HEK293 (cell line): Measurements from ENCODE around the gene DMWD.

Source experiments
- CTCF ChIA-PET: fragments of 350-600 bp; formaldehyde crosslinking; extraction: SDS; loops from one replicate; lab custom pipeline; 2021; ENCODE audit warnings: antibody characterized with exemption; lab: Yijun Ruan, JAX
- POLR2A ChIA-PET: fragments of 300-600 bp; formaldehyde crosslinking; extraction: SDS; loops from one replicate; lab custom pipeline; 2020; ENCODE audit warnings: antibody characterized with exemption, inconsistent platforms; lab: Yijun Ruan, JAX
- H3K27ac ChIP-seq: fragments of 200-500 bp; sonication (Bioruptor generic); 2 replicates; pipeline ENCODE4 v1.5.1; 2014; ENCODE audit warnings: low read depth, low read length, control low read depth, inconsistent platforms; ENCODE audit errors: extremely low read depth
- H3K36me3 ChIP-seq, 2 experiments: fragments of 200-500 bp in 1 of 2; sonication (Bioruptor generic) in 1 of 2; 1 replicate in 1 of 2; 2 replicates in 1 of 2; pipeline ENCODE4 v1.5.1; 2014 to 2017; ENCODE audit warnings: inconsistent platforms in 2 of 2, low read length in 2 of 2; ENCODE audit not compliant: control insufficient read depth in 2 of 2, insufficient read depth in 1 of 2
- H3K4me1 ChIP-seq: fragments of 200-500 bp; sonication (Bioruptor generic); 2 replicates; pipeline ENCODE4 v1.5.1; 2014; ENCODE audit warnings: mild to moderate bottlenecking, low read length, inconsistent platforms; ENCODE audit not compliant: control insufficient read depth, insufficient read depth
- H3K4me3 ChIP-seq: 2 replicates; pipeline ENCODE4 v1.5.1; 2011; ENCODE audit warnings: low read depth, mild to moderate bottlenecking, control low read depth, low read length, moderate library complexity
- H3K9me3 ChIP-seq: fragments of 200-500 bp; sonication (Bioruptor generic); 2 replicates; pipeline ENCODE4 v1.5.1; 2014; ENCODE audit warnings: low read depth, low read length, inconsistent platforms; ENCODE audit not compliant: control insufficient read depth, insufficient read depth
- CTCF ChIP-seq: fragments of 450-650 bp; formaldehyde crosslinking; IDR thresholded peaks from 2 replicates; pipeline ENCODE4 v1.5.1; 2016; ENCODE audit warnings: missing biosample characterization, missing genetic modification characterization
- HOXC10 ChIP-seq: sonication (generic); formaldehyde crosslinking; IDR thresholded peaks from 2 replicates; pipeline ENCODE4 v1.8.1; 2023; ENCODE audit warnings: mild to moderate bottlenecking, missing genetic modification reagents
- OSR2 ChIP-seq: fragments of 450-650 bp; formaldehyde crosslinking; IDR thresholded peaks from 2 replicates; pipeline ENCODE4 v1.5.1; 2016; ENCODE audit warnings: missing biosample characterization, missing genetic modification characterization
- SCRT2 ChIP-seq: fragments of 450-650 bp; formaldehyde crosslinking; IDR thresholded peaks from 2 replicates; pipeline ENCODE4 v1.5.1; 2016; ENCODE audit warnings: missing biosample characterization, missing genetic modification characterization
- TSHZ1 ChIP-seq: fragments of 450-650 bp; formaldehyde crosslinking; IDR thresholded peaks from 2 replicates; pipeline ENCODE4 v1.5.1; 2016; ENCODE audit warnings: missing biosample characterization, missing genetic modification characterization, borderline replicate concordance
- ZBTB20 ChIP-seq: fragments of 450-650 bp; formaldehyde crosslinking; IDR thresholded peaks from 2 replicates; pipeline ENCODE4 v1.5.1; 2016; ENCODE audit warnings: missing biosample characterization, missing genetic modification characterization
- ZNF10 ChIP-seq: fragments of 450-650 bp; formaldehyde crosslinking; IDR thresholded peaks from 2 replicates; pipeline ENCODE4 v1.5.1; 2017; ENCODE audit warnings: missing biosample characterization, missing genetic modification characterization
- ZNF114 ChIP-seq: fragments of 450-650 bp; formaldehyde crosslinking; IDR thresholded peaks from 2 replicates; pipeline ENCODE4 v1.5.0; 2017; ENCODE audit warnings: missing biosample characterization, missing genetic modification characterization
- ZNF18 ChIP-seq: fragments of 450-650 bp; formaldehyde crosslinking; IDR thresholded peaks from 2 replicates; pipeline ENCODE4 v1.5.1; 2016; ENCODE audit warnings: missing biosample characterization, missing genetic modification characterization
- ZNF248 ChIP-seq: fragments of 450-650 bp; formaldehyde crosslinking; IDR thresholded peaks from 2 replicates; pipeline ENCODE4 v1.5.1; 2017; ENCODE audit warnings: missing biosample characterization, missing genetic modification characterization
- ZNF280C ChIP-seq: fragments of 450-650 bp; formaldehyde crosslinking; IDR thresholded peaks from 2 replicates; pipeline ENCODE4 v1.5.1; 2016; ENCODE audit warnings: missing biosample characterization, missing genetic modification characterization
- ZNF335 ChIP-seq: fragments of 450-650 bp; formaldehyde crosslinking; conservative IDR thresholded peaks from 2 replicates; pipeline ENCODE4 v1.5.1; 2016; ENCODE audit warnings: missing biosample characterization, missing genetic modification characterization
- ZNF362 ChIP-seq: fragments of 450-650 bp; formaldehyde crosslinking; IDR thresholded peaks from 2 replicates; pipeline ENCODE4 v1.5.1; 2016; ENCODE audit warnings: missing biosample characterization, missing genetic modification characterization
- ZNF391 ChIP-seq: fragments of 450-650 bp; formaldehyde crosslinking; IDR thresholded peaks from 2 replicates; pipeline ENCODE4 v1.5.1; 2016; ENCODE audit warnings: low read depth, missing biosample characterization, missing genetic modification characterization, borderline replicate concordance
- ZNF426 ChIP-seq: fragments of 450-650 bp; formaldehyde crosslinking; IDR thresholded peaks from 2 replicates; pipeline ENCODE4 v1.5.1; 2017; ENCODE audit warnings: missing biosample characterization, missing genetic modification characterization, mild to moderate bottlenecking, inconsistent platforms, moderate library complexity
- ZNF529 ChIP-seq: fragments of 450-650 bp; formaldehyde crosslinking; IDR thresholded peaks from 2 replicates; pipeline ENCODE4 v1.5.1; 2017; ENCODE audit warnings: missing genetic modification characterization, missing biosample characterization; ENCODE audit not compliant: insufficient replicate concordance
- ZNF571 ChIP-seq: fragments of 450-650 bp; formaldehyde crosslinking; IDR thresholded peaks from 2 replicates; pipeline ENCODE4 v1.5.0; 2017; ENCODE audit warnings: missing biosample characterization, missing genetic modification characterization
- ZNF600 ChIP-seq: fragments of 450-650 bp; formaldehyde crosslinking; IDR thresholded peaks from 2 replicates; pipeline ENCODE4 v1.5.1; 2016; ENCODE audit warnings: missing biosample characterization, missing genetic modification characterization
- ZNF623 ChIP-seq: fragments of 450-650 bp; formaldehyde crosslinking; IDR thresholded peaks from 2 replicates; pipeline ENCODE4 v1.5.1; 2016; ENCODE audit warnings: missing biosample characterization, missing genetic modification characterization
- ZNF629 ChIP-seq: fragments of 450-650 bp; formaldehyde crosslinking; IDR thresholded peaks from 2 replicates; pipeline ENCODE4 v1.5.1; 2017; ENCODE audit warnings: missing biosample characterization, missing genetic modification characterization
- ZNF664 ChIP-seq: fragments of 450-650 bp; formaldehyde crosslinking; IDR thresholded peaks from 2 replicates; pipeline ENCODE4 v1.5.1; 2016; ENCODE audit warnings: missing biosample characterization, missing genetic modification characterization
- ZNF704 ChIP-seq: fragments of 450-650 bp; formaldehyde crosslinking; IDR thresholded peaks from 2 replicates; pipeline ENCODE4 v1.5.1; 2016; ENCODE audit warnings: missing biosample characterization, missing genetic modification characterization
- ZNF785 ChIP-seq: fragments of 450-650 bp; formaldehyde crosslinking; IDR thresholded peaks from 2 replicates; pipeline ENCODE4 v1.5.1; 2016; ENCODE audit warnings: missing biosample characterization, missing genetic modification characterization
- ZXDB ChIP-seq: fragments of 450-650 bp; formaldehyde crosslinking; IDR thresholded peaks from 2 replicates; pipeline ENCODE4 v1.5.1; 2016; ENCODE audit warnings: missing biosample characterization, missing genetic modification characterization

The DMWD gene

GRCh38 chr19:45757695-45758094 is 35.0 kb downstream of the DMWD start:
- 0 out of 2 replicates have a peak, but pooled peaks cover 2% of the 10 kb centered on the region for H3K4me1 ChIP-seq
- no peak overlapping the region for H3K27ac ChIP-seq
- TF ChIP-seq ZXDB, result no peak
- TF ChIP-seq OSR2 (tag by site-specific recombination), result no peak
- no peak for TF ChIP-seq TSHZ1 (tag by site-specific recombination)
- TF ChIP-seq ZNF391 (tag by site-specific recombination), result no peak
- TF ChIP-seq ZNF10 (tag by site-specific recombination), result no peak
- no peak for TF ChIP-seq ZNF114 (tag by site-specific recombination)
- TF ChIP-seq ZNF623 (tag by site-specific recombination), result no peak
- TF ChIP-seq SCRT2 (tag by site-specific recombination), result no peak
- TF ChIP-seq ZNF600 (tag by site-specific recombination), result no peak
- TF ChIP-seq ZNF529, result no peak
- no peak for TF ChIP-seq ZNF664 (tag by site-specific recombination)
- no peak for TF ChIP-seq ZNF629 (tag by site-specific recombination)
- TF ChIP-seq HOXC10, result no peak
- no peak for TF ChIP-seq ZNF785 (tag by site-specific recombination)
- no peaks in the 10 kb centered on the region for H3K9me3 ChIP-seq
- ChIA-PET CTCF (interaction anchor here (0.7 to 1.7 kb wide), 3 partner anchors 11 to 28 kb away, joined by 3 to 6 read pairs (median 3); partner anchors contain the start of gene FBXO46), POLR2A (interaction anchor here (0.7 to 2.1 kb wide), 5 partner anchors 10 to 41 kb away, joined by 3 to 10 read pairs (median 4); partner anchors contain the start of genes FBXO46 and SIX5)
- no peak overlapping the region for H3K4me3 ChIP-seq
- no peaks in the 10 kb centered on the region; a peak in 1 of 3 replicates for H3K36me3 ChIP-seq

GRCh38 chr19:45754323-45754722 is 38.3 kb downstream of the DMWD start:
- H3K9me3 ChIP-seq, result no peaks in the 10 kb centered on the region
- POLR2A ChIA-PET, result interaction anchor here (1.9 to 2.4 kb wide), 2 partner anchors 13 to 15 kb away, joined by 10 read pairs; partner anchors contain the start of gene SIX5
- no peak overlapping the region for H3K4me3 ChIP-seq
- 0 out of 2 replicates have a peak overlapping the region, but pooled peaks have one; percentile 24 for H3K27ac ChIP-seq
- CTCF ChIA-PET, result interaction anchor here (0.9 to 2.9 kb wide), 3 partner anchors 11 to 60 kb away, joined by 3 to 14 read pairs (median 3); no protein-coding TSS in a partner anchor
- H3K36me3 ChIP-seq, result no peaks in the 10 kb centered on the region; a peak in 1 of 3 replicates
- 0 out of 2 replicates have a peak, but pooled peaks cover 2% of the 10 kb centered on the region for H3K4me1 ChIP-seq
- no peak for TF ChIP-seq ZNF426 (tag by site-specific recombination)
- TF ChIP-seq ZNF362, result no peak
- TF ChIP-seq ZNF704, result no peak
- TF ChIP-seq ZNF335 (tag by site-specific recombination), result no peak
- TF ChIP-seq ZNF280C, result no peak
- no peak for TF ChIP-seq ZNF248 (tag by site-specific recombination)
- no peak for TF ChIP-seq ZNF571 (tag by site-specific recombination)
- TF ChIP-seq ZNF391 (tag by site-specific recombination), result no peak
- TF ChIP-seq ZNF18, result no peak
- no peak for TF ChIP-seq ZNF629 (tag by site-specific recombination)
- no peak for TF ChIP-seq CTCF (tag by site-specific recombination)
- TF ChIP-seq ZBTB20 (tag by site-specific recombination), result no peak
